GM18526 (cell line): ENCODE data around the gene C1QTNF5.

Source experiments
- POLR2A ChIP-seq: IDR thresholded peaks from 3 replicates; pipeline ENCODE4 v1.6.1; 2011; ENCODE audit not compliant: insufficient read length; ENCODE audit errors: extremely low read depth

The C1QTNF5 gene

GRCh38 chr11:119366690-119367620 lies 26.3 kb upstream of the C1QTNF5 start:
- TF ChIP-seq POLR2A = no peak

- no peak for TF ChIP-seq POLR2A
Measured at GRCh38 chr11:119365071-119365591, 24.4 kb upstream of the C1QTNF5 start.

GRCh38 chr11:119363851-119364590 lies 23.3 kb upstream of the C1QTNF5 start:
- TF ChIP-seq POLR2A = no peak

- TF ChIP-seq POLR2A = no peak
Measured at GRCh38 chr11:119363081-119363850, 22.6 kb upstream of the C1QTNF5 start.

- TF ChIP-seq POLR2A = no peak
Measured at GRCh38 chr11:119362741-119363080, 22.0 kb upstream of the C1QTNF5 start.

- TF ChIP-seq POLR2A = no peak
Measured at GRCh38 chr11:119361941-119362725, 21.4 kb upstream of the C1QTNF5 start.

- no peak for TF ChIP-seq POLR2A
Measured at GRCh38 chr11:119361056-119361787, 20.5 kb upstream of the C1QTNF5 start.

- no peak for TF ChIP-seq POLR2A
Measured at GRCh38 chr11:119359365-119360214, 18.9 kb upstream of the C1QTNF5 start.

GRCh38 chr11:119357074-119357473 lies 16.4 kb upstream of the C1QTNF5 start:
- no peak for TF ChIP-seq POLR2A

GRCh38 chr11:119356349-119357031 lies 15.8 kb upstream of the C1QTNF5 start:
- no peak for TF ChIP-seq POLR2A

GRCh38 chr11:119355091-119355843 lies 14.6 kb upstream of the C1QTNF5 start:
- no peak for TF ChIP-seq POLR2A

GRCh38 chr11:119352857-119353260 lies 12.2 kb upstream of the C1QTNF5 start:
- no peak for TF ChIP-seq POLR2A
